Gastroesophageal sphincter (tissue), 3 donors: ENCODE results near the gene BCL2L12.

Source experiments
- CTCF ChIP-seq, 4 experiments: fragments of 200-600 bp in 2 of 4; fragments of 450-650 bp in 2 of 4; sonication (generic) in 1 of 4; IDR thresholded peaks; one replicate each; pipeline ENCODE4 v1.5.1; 2017 to 2019; ENCODE audit warnings: antibody characterized with exemption in 4 of 4, mild to moderate bottlenecking in 2 of 4, moderate library complexity in 2 of 4
- EP300 ChIP-seq: sonication (generic); formaldehyde crosslinking; IDR thresholded peaks from one replicate; pipeline ENCODE4 v1.6.1; 2017; ENCODE audit warnings: antibody characterized with exemption, mild to moderate bottlenecking
- POLR2A ChIP-seq, 2 donors: fragments of 450-650 bp; IDR thresholded peaks; one replicate each; pipeline ENCODE4 v1.6.1; 2017; ENCODE audit warnings: antibody characterized with exemption in 2 of 2, mild to moderate bottlenecking in 2 of 2, moderate library complexity in 1 of 2
- POLR2AphosphoS5 ChIP-seq: sonication (generic); formaldehyde crosslinking; IDR thresholded peaks from one replicate; pipeline ENCODE4 v1.6.1; 2017; ENCODE audit warnings: antibody characterized with exemption

- TF ChIP-seq POLR2A (IDR thresholded peaks at IDR 0.05) (no peak), CTCF (IDR thresholded peaks at IDR 0.05) (no peak), EP300 (no peak), POLR2AphosphoS5 (no peak)
These were observed 13.4 kb downstream of the BCL2L12 start for GRCh38 chr19:49678985-49679770.
